K562 (cell line): ENCODE data around the gene DGLUCY. TPM values are rescaled to one million over a fixed set of nuclear protein-coding genes. Genes with fewer than 3 reads are reported as not detected.
A peak's percentile ranks its signal among the peaks of the same experiment; 100 is the strongest.

ENCODE experiments used
- ATAC-seq: fragments of 200-7000 bp; cut with Tn5 transposase; 3 replicates; pipeline ENCODE4 v1.9.1; 2020; ENCODE audit warnings: moderate library complexity
- BruUV-seq: library from RNA; stranded (reverse); fragments of 400-500 nt; replicated peaks from 2 replicates; lab custom pipeline; 2021; lab: Mats Ljungman, UMichigan
- CTCF ChIA-PET: fragments of 300-600 bp; formaldehyde crosslinking; extraction: SDS; loops from one replicate; lab custom pipeline; 2021; ENCODE audit warnings: low intra/inter-chr PET ratio; lab: Yijun Ruan, JAX
- POLR2A ChIA-PET: fragments of 300-600, 350-650 bp; sonication (Branson Sonifier 250); formaldehyde crosslinking; extraction: SDS; loops from one replicate; lab custom pipeline; 2021; ENCODE audit warnings: antibody characterized with exemption, inconsistent platforms; lab: Yijun Ruan, JAX
- DNase-seq, 4 experiments: peaks; one replicate each; pipeline versions ENCODE4 v3.0.0 to v3.0.0-alpha.2; 2011 to 2018; ENCODE audit warnings: low spot score in 3 of 4, mixed read lengths in 3 of 4; ENCODE audit errors: extremely low read depth in 1 of 4
- FAIRE-seq: peaks from 2 replicates; lab custom pipeline; 2011; peaks lifted over from hg19 to GRCh38; lab: Jason Lieb, UNC
- H2AFZ ChIP-seq: 2 replicates; pipeline ENCODE4 v1.6.0; 2011; ENCODE audit warnings: low read depth, low read length, control low read depth, inconsistent platforms
- H3K27ac ChIP-seq: fragments of 200-600 bp; 3 replicates; pipeline ENCODE4 v1.8.0; 2011; ENCODE audit warnings: low read depth, mild to moderate bottlenecking, control low read depth, inconsistent platforms, low read length, moderate library complexity, mixed read lengths; ENCODE audit errors: extremely low read depth
- H3K27me3 ChIP-seq, 2 experiments: fragments of 300-600 bp in 1 of 2; 2 replicates in 1 of 2; 3 replicates in 1 of 2; pipeline versions ENCODE4 v1.6.0 to v1.8.0; 2011; ENCODE audit warnings: inconsistent platforms in 2 of 2, low read length in 2 of 2, mild to moderate bottlenecking in 1 of 2, mixed read lengths in 1 of 2, moderate library complexity in 1 of 2; ENCODE audit not compliant: control insufficient read depth in 2 of 2, insufficient read depth in 2 of 2
- H3K36me3 ChIP-seq: fragments of 300-600 bp; 3 replicates; pipeline ENCODE4 v1.8.0; 2011; ENCODE audit warnings: mild to moderate bottlenecking, low read length, inconsistent platforms; ENCODE audit not compliant: control insufficient read depth, insufficient read depth
- H3K4me1 ChIP-seq, 2 experiments: fragments of 200-600 bp in 1 of 2; replicated peaks in 1 of 2; 2 replicates in 1 of 2; 3 replicates in 1 of 2; pipeline versions ENCODE4 v1.5.1 to v1.8.0; 2011; ENCODE audit warnings: inconsistent platforms in 2 of 2, low read length in 2 of 2, mild to moderate bottlenecking in 1 of 2, mixed read lengths in 1 of 2, moderate library complexity in 1 of 2; ENCODE audit not compliant: control insufficient read depth in 2 of 2, insufficient read depth in 2 of 2
- H3K4me2 ChIP-seq: 2 replicates; pipeline ENCODE4 v1.6.1; 2011; ENCODE audit warnings: low read length, control low read depth, inconsistent platforms, mixed read lengths; ENCODE audit not compliant: insufficient read depth
- H3K4me3 ChIP-seq: fragments of 200-600 bp; sonication (generic), shearing (Covaris generic); 2 replicates; pipeline ENCODE4 v1.5.1; 2016; ENCODE audit warnings: control low read depth, inconsistent platforms
- H3K79me2 ChIP-seq: fragments of 200-600 bp; 3 replicates; pipeline ENCODE4 v1.8.0; 2011; ENCODE audit warnings: low read length, inconsistent platforms; ENCODE audit not compliant: control insufficient read depth, insufficient read depth
- H3K9ac ChIP-seq, 2 experiments: 2 replicates each; pipeline versions ENCODE4 v1.6.0 to v1.6.1; 2011; ENCODE audit warnings: low read depth in 2 of 2, low read length in 2 of 2, control low read depth in 1 of 2, inconsistent platforms in 1 of 2, mild to moderate bottlenecking in 1 of 2, mixed read lengths in 1 of 2; ENCODE audit not compliant: insufficient read depth in 1 of 2
- H3K9me1 ChIP-seq: one replicate; pipeline ENCODE4 v1.6.0; 2011; ENCODE audit warnings: inconsistent platforms, mild to moderate bottlenecking, low read length, moderate library complexity; ENCODE audit not compliant: control insufficient read depth, insufficient read depth
- H3K9me3 ChIP-seq: replicated peaks from 2 replicates; pipeline ENCODE4 v1.5.1; 2011; ENCODE audit warnings: low read depth, low read length, inconsistent platforms; ENCODE audit not compliant: control insufficient read depth, insufficient read depth
- H4K20me1 ChIP-seq: replicated peaks from 2 replicates; pipeline ENCODE4 v1.6.1; 2011; ENCODE audit warnings: low read length, inconsistent platforms, mixed read lengths; ENCODE audit not compliant: control insufficient read depth, insufficient read depth
- ELF2 ChIP-seq: fragments of 250-450 bp; sonication (Bioruptor Pico); IDR thresholded peaks from 2 replicates; pipeline ENCODE4 v1.5.0; 2021; ENCODE audit warnings: mild to moderate bottlenecking
- HDAC1 ChIP-seq, 2 experiments: fragments of 450-650 bp; IDR thresholded peaks; 2 replicates each; pipeline ENCODE4 v1.6.1; 2016 to 2017; ENCODE audit warnings: inconsistent platforms in 1 of 2, mild to moderate bottlenecking in 1 of 2, moderate library complexity in 1 of 2
- HNRNPLL ChIP-seq: fragments of 200-400 bp; formaldehyde crosslinking; IDR thresholded peaks from 2 replicates; pipeline ENCODE4 v1.6.1; 2017; ENCODE audit warnings: low read length, low read depth, mild to moderate bottlenecking; ENCODE audit not compliant: poor library complexity, severe bottlenecking
- KDM5B ChIP-seq: fragments of 200-600 bp; sonication (generic); IDR thresholded peaks from 2 replicates; pipeline ENCODE4 v1.6.1; 2012; ENCODE audit warnings: low read depth, mild to moderate bottlenecking, moderate library complexity, low read length, control low read depth, inconsistent platforms; ENCODE audit not compliant: insufficient replicate concordance
- MEF2D ChIP-seq: conservative IDR thresholded peaks from 2 replicates; pipeline ENCODE4 v1.6.1; 2016; ENCODE audit warnings: low read depth, missing genetic modification characterization, missing compliant biosample characterization
- NFIC ChIP-seq: fragments of 450-650 bp; IDR thresholded peaks from 2 replicates; pipeline ENCODE4 v1.6.1; 2017; ENCODE audit warnings: mild to moderate bottlenecking, inconsistent platforms
- PHB2 ChIP-seq: fragments of 450-650 bp; IDR thresholded peaks from 2 replicates; pipeline ENCODE4 v1.6.1; 2017; ENCODE audit warnings: low read depth
- POLR2AphosphoS2 ChIP-seq: IDR thresholded peaks from 2 replicates; pipeline ENCODE4 v1.6.1; 2012; ENCODE audit warnings: low read length, improper control_type of control experiment
- RBM25 ChIP-seq: fragments of 200-400 bp; formaldehyde crosslinking; IDR thresholded peaks from 2 replicates; pipeline ENCODE4 v1.6.1; 2018; ENCODE audit warnings: low read length, low read depth, moderate library complexity; ENCODE audit not compliant: severe bottlenecking
- TSC22D4 ChIP-seq: fragments of 450-650 bp; IDR thresholded peaks from 2 replicates; pipeline ENCODE4 v1.6.1; 2016; ENCODE audit warnings: missing genetic modification characterization, missing biosample characterization, control low read depth
- ZBTB17 ChIP-seq: fragments of 450-650 bp; formaldehyde crosslinking; IDR thresholded peaks from 2 replicates; pipeline ENCODE4 v1.4.0; 2020; ENCODE audit warnings: mild to moderate bottlenecking
- WGBS: fragments of 100-300 bp; shearing (Covaris generic); methylation state at CpG from one replicate; pipeline ENCODE4 v1.1.6; 2016; ENCODE audit warnings: low coverage, mixed read lengths; ENCODE audit not compliant: insufficient coverage; ENCODE audit errors: missing lambda C conversion rate; 5-methylcytosine and 5-hydroxymethylcytosine counted together
- in situ Hi-C: fragments of 300-500 bp; cut with MboI; formaldehyde crosslinking; loops from 4 replicates; pipeline ENCODE4 v1.15.0; 2018; ENCODE audit warnings: inconsistent platforms, mixed read lengths
- intact Hi-C: fragments of 100-400 bp; cut with micrococcal nuclease; formaldehyde crosslinking; loops from 2 replicates; pipeline ENCODE4 v1.14.2; 2022
- polyA plus RNA-seq, 8 experiments: library from polyadenylated mRNA; depleted of rRNA in 4 of 8; stranded (reverse) in 5 of 8; unstranded in 3 of 8; fragments of >200 nt; fragmentation: Nextera tagmentation in 2 of 8; fragmentation: Illumina TruSeq in 1 of 8; extraction: Ambion mirVana in 2 of 8; extraction: Trizol in 1 of 8; gene quantifications; 2 replicates each; pipeline versions ENCODE4 v1.2.1 to v1.2.3, GENCODE V29; 2011 to 2014; ENCODE audit warnings: inconsistent platforms in 1 of 8, missing spikeins in 1 of 8
- total RNA-seq, 7 experiments: library from RNA; depleted of rRNA in 6 of 7; stranded (reverse); fragments of >200 nt in 6 of 7; fragmentation: Illumina TruSeq in 2 of 7; extraction: Trizol in 2 of 7; gene quantifications; 2 replicates each; pipeline versions ENCODE4 v1.2.1 to v1.2.3, GENCODE V29; 2011 to 2021; ENCODE audit warnings: low replicate concordance in 1 of 7
- TF ChIP-seq, protein P1 (sequence below): fragments of 450-650 bp; formaldehyde crosslinking; IDR thresholded peaks from 2 replicates; pipeline ENCODE4 v1.4.0; 2020; ENCODE audit warnings: mild to moderate bottlenecking, moderate library complexity
- TF ChIP-seq, protein P2 (sequence below): sonication (generic); IDR thresholded peaks from 2 replicates; pipeline ENCODE4 v1.6.1; 2016
- TF ChIP-seq, protein P3 (sequence below): fragments of 450-650 bp; IDR thresholded peaks from 2 replicates; pipeline ENCODE4 v1.6.1; 2018; ENCODE audit not compliant: partially characterized antibody

DGLUCY gene
- total and polyA plus RNA-seq, 9 of the 15 experiments (the other 6 are each of a cell fraction or from before 2014, with no cell fraction given), result 9.9 to 28.4 (median 21.0) TPM

DNA sequence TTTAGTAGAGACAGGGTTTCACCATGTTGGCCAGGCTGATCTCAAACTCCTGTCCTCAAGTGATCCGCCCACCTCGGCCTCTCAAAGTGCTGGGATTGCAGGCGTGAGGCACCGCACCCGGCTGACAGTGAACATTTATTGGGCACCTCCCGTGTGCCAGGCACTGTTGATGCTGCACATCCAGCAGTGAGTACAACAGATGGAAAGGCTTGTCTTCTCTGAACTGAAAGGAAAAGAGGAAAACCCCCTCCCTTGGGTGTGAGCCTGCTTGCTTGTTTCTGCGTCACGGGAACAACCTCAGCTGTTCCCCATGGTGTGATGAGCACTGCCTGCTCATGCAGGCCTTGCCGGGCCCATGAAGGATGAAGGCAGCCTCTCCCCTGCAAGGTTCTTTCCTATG, 39.5 kb downstream of the DGLUCY start (continued):
- TF ChIP-seq MEF2D (tag) (no peak), TSC22D4 (tag) (no peak), KDM5B (no peak), HNRNPLL (no peak), RBM25 (no peak), HDAC1 (IDR thresholded peaks at IDR 0.05) (no peak), POLR2AphosphoS2 (no peak)
- TF ChIP-seq, protein P1, sequence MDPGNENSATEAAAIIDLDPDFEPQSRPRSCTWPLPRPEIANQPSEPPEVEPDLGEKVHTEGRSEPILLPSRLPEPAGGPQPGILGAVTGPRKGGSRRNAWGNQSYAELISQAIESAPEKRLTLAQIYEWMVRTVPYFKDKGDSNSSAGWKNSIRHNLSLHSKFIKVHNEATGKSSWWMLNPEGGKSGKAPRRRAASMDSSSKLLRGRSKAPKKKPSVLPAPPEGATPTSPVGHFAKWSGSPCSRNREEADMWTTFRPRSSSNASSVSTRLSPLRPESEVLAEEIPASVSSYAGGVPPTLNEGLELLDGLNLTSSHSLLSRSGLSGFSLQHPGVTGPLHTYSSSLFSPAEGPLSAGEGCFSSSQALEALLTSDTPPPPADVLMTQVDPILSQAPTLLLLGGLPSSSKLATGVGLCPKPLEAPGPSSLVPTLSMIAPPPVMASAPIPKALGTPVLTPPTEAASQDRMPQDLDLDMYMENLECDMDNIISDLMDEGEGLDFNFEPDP (CRISPR knock-in tag), result no peak

DNA sequence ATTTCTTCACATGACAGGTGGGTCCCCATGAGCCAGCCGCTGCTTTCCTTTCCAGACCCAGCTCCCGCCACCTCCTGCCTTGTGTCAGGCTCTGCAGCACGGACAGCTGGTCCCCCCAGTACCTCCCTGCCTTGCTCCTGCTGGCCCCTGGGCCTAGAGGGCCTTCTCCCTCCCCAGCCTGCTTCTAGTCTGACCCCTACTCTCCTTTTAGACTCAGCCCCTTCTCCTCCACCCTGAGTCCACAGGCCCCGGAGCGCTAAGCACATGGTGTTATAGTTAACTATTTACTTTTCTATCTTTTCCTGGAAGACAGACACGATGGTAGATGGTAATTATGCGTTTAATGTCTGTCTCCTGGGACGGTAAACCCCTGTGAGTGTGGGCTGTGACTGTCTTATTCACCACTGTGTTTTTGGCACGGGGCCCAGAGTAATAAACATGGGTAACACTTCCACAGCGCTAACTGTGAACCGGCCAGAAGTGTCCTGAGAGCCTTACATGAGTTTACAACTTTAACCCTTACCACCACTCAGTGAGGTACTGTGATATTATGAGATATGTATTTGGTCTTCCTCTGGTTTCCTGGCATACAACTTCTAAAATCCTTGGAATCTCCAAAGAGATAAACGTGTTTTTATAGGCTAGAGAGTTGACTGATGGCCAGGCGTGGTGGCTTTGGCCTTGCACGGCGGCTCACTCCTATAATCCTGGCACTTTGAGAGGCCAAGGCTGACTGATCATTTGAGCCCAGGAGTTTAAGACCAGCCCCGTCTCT, 41.2 kb downstream of the DGLUCY start:
- Histone ChIP-seq H3K27me3 (no peaks in the 10 kb centered on the region), H3K9me3 (no peaks in the 10 kb centered on the region), H2AFZ (no peak overlapping the region), H4K20me1 (no peaks in the 10 kb centered on the region), H3K27ac (peak overlapping the region; percentile 4; the same call in 1 of the 3 replicates), H3K36me3 (peaks cover 20% of the 10 kb centered on the region; the same call in 1 of the 3 replicates), H3K9ac (peak overlapping the region in 1 of 2 experiments; percentile 75; a peak in 2 of 4 replicates), H3K79me2 (no peaks in the 10 kb centered on the region), H3K4me1 (peaks cover 6% of the 10 kb centered on the region in 2 experiments; a peak in 3 of 5 replicates), H3K4me3 (no peak overlapping the region), H3K9me1 (no peaks in the 10 kb centered on the region), H3K4me2 (0 out of 2 replicates have a peak overlapping the region, but pooled peaks have one; percentile 7)
- CTCF ChIA-PET, result no interaction called here
- intact Hi-C loops, result no loop called here
- FAIRE-seq (peak; percentile 82), DNase-seq (peak in 3 of 4 experiments; percentile 27 to 71 (median 40)), ATAC-seq (peak; percentile 90)
- POLR2A ChIA-PET, result no interaction called here
- WGBS, result 37% methylated on average over 13 of the region's 16 CpGs
- BruUV-seq, result no TSS peak
- in situ Hi-C loops, result no loop called here
- TF ChIP-seq, protein P2, sequence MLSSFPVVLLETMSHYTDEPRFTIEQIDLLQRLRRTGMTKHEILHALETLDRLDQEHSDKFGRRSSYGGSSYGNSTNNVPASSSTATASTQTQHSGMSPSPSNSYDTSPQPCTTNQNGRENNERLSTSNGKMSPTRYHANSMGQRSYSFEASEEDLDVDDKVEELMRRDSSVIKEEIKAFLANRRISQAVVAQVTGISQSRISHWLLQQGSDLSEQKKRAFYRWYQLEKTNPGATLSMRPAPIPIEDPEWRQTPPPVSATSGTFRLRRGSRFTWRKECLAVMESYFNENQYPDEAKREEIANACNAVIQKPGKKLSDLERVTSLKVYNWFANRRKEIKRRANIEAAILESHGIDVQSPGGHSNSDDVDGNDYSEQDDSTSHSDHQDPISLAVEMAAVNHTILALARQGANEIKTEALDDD, result peak; percentile 78
- TF ChIP-seq ZBTB17, result no peak
- TF ChIP-seq PHB2, result no peak
- TF ChIP-seq, protein P3, sequence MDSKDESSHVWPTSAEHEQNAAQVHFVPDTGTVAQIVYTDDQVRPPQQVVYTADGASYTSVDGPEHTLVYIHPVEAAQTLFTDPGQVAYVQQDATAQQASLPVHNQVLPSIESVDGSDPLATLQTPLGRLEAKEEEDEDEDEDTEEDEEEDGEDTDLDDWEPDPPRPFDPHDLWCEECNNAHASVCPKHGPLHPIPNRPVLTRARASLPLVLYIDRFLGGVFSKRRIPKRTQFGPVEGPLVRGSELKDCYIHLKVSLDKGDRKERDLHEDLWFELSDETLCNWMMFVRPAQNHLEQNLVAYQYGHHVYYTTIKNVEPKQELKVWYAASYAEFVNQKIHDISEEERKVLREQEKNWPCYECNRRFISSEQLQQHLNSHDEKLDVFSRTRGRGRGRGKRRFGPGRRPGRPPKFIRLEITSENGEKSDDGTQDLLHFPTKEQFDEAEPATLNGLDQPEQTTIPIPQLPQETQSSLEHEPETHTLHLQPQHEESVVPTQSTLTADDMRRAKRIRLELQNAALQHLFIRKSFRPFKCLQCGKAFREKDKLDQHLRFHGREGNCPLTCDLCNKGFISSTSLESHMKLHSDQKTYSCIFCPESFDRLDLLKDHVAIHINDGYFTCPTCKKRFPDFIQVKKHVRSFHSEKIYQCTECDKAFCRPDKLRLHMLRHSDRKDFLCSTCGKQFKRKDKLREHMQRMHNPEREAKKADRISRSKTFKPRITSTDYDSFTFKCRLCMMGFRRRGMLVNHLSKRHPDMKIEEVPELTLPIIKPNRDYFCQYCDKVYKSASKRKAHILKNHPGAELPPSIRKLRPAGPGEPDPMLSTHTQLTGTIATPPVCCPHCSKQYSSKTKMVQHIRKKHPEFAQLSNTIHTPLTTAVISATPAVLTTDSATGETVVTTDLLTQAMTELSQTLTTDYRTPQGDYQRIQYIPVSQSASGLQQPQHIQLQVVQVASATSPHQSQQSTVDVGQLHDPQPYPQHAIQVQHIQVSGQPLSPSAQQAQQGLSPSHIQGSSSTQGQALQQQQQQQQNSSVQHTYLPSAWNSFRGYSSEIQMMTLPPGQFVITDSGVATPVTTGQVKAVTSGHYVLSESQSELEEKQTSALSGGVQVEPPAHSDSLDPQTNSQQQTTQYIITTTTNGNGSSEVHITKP, result peak; percentile 40
- TF ChIP-seq ELF2 (CRISPR knock-in tag), result no peak
- TF ChIP-seq NFIC, result peak; percentile 94
